ENCODE measurements around the gene AGBL2. TPM values are rescaled to one million over a fixed set of nuclear protein-coding genes. Genes with fewer than 3 reads are reported as not detected.
"Not testable (repeated sequence)": the region's sequence is repeated elsewhere in the genome, so short reads cannot be mapped to it uniquely, and the experiment has no call there.

The AGBL2 gene
- total RNA-seq, 1 donor from 2014 or later, result 2.1 TPM

DNA sequence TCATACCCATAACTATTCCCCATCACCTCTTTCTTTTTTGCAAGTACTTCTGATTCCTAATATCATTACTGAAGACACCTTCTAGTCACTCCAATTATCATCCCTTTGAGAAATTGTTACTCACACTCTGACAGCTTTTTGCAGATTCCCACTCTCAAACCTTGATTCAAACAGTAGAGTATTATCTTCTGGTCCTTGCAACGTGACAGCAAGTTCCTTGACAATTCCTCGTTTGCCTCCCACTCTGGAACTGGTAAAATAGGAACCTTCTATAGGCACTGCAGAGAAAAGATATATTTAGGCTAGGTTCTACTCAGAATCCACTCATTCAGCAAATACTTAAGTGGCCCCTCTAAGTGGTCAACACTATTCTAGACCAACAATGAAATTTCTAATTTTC, 23.2 kb downstream of the AGBL2 start:
- no peak for DNase-seq (ENCODE audit: low read depth)

- DNase-seq (ENCODE audit: low read depth), result no peak
Observed at GRCh38 chr11:47689480-47689879, 25.7 kb downstream of the AGBL2 start.

DNA sequence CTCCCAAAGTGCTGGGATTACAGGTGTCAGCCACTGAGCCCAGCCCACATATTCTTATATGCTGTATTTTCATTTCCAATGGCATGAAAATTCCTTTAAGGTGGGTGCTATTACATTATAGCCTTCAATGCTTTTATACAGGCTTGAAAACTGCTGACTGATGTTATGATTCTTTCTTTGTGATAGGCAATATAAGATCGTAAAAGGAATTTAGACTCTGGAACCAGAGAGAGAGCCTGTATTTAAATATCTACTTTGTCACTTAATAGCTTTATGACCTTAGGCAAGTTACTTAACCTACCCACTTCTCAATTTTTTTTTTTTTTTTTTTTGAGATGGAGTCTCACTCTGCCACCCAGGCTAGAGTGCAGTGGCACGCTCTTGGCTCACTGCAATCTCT, 26.2 kb downstream of the AGBL2 start:
- no peak for DNase-seq (ENCODE audit: low read depth)

DNA sequence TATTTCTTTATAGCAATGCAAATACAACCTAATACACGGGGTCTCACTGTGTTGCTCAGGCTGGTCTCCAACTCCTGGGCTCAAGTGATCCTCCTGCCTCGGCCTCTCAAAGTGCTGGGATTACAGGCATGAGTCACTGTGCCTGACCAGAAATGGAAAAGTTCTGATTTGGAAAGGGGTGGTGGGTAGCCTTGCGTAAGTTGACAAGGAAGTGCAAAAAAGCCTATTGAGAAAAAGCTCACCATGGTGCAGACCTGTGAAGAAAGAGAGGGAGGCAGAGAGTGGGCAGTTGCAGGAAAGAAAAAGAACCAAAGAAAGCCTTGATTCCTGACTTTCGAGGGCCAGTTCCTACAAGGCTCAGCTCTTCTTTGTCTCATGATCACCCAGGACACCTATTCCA, 27.1 kb downstream of the AGBL2 start:
- no peak for DNase-seq (ENCODE audit: low read depth)

GRCh38 chr11:47686704-47687103, 28.5 kb downstream of the AGBL2 start:
- DNase-seq (ENCODE audit: low read depth), result not testable (repeated sequence)

- DNase-seq (ENCODE audit: low read depth), result no peak
Observed at GRCh38 chr11:47686151-47686550, 29.0 kb downstream of the AGBL2 start.

- DNase-seq (ENCODE audit: low read depth), result no peak
Observed at GRCh38 chr11:47675851-47676250, 39.3 kb downstream of the AGBL2 start.

DNA sequence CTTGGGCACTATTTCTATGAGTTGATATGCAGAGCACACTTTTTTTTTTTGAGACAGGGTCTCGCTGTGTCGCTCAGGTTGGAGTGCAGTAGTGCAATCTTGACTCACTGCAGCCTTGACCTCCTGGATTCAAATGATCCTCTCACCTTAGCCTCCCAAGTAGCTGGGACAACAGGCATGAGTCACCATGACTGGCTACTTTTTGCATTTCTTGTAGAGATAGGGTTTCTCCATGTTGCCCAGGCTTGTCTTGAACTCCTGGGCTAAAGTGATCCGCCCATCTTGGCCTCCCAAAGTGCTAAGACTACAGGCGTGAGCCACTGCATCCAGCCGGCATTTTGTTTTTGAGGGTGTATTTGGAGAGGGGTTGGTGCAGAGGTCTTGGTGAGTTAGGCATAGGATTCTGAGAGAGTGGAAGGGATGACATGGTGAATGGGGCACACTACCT, 42.9 kb downstream of the AGBL2 start:
- no peak for DNase-seq (ENCODE audit: low read depth)

DNA sequence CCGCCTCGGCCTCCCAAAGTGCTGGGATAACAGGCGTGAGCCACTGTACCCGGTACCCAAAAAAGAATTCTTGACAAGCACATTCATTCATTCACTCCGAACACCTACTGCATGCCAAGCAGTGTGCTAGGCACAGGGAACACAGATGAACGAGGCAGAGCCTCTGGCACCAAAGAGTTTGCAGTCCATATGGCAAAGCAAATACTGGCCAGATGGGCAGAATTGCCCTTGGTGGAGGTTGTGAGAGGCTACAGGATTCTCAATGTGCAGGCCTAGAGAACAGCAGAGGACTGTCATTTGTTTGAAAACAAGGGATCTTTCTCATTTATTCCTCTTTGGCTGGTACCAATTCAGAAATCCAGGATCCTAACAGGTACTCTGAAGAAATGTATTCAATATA, 45.3 kb downstream of the AGBL2 start:
- no peak for DNase-seq (ENCODE audit: low read depth)

GRCh38 chr11:47668665-47669064, 46.5 kb downstream of the AGBL2 start:
- no peak for DNase-seq (ENCODE audit: low read depth)

GRCh38 chr11:47667555-47667954, 47.6 kb downstream of the AGBL2 start:
- DNase-seq (ENCODE audit: low read depth), result no peak

DNA sequence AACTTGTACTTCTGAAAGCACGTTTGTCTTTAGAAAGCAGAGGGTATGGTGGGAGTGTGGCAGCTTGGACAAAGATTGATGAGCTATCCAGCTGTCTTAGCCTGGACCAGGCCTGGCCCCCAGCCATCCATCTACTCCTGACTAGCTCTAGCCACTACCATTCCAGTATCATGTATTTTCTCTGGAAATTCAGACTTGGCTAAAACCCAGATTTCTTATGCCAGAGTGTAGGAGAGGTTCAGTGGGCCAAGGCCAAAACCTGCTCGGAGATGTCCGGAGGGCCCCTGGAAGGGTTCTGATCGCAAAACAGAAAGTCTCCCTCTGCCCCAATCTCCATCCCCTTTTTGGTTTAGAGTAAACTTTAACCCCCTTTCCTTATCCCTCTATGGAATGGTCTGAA, 48.0 kb downstream of the AGBL2 start:
- DNase-seq (ENCODE audit: low read depth), result no peak

GRCh38 chr11:47664936-47665335, 50.2 kb downstream of the AGBL2 start:
- peak; percentile 34 for DNase-seq (ENCODE audit: low read depth)

- DNase-seq (ENCODE audit: low read depth), result no peak
Observed at GRCh38 chr11:47661245-47661644, 53.9 kb downstream of the AGBL2 start.

- no peak for DNase-seq (ENCODE audit: low read depth)
Observed at GRCh38 chr11:47659276-47659675, 55.9 kb downstream of the AGBL2 start.

GRCh38 chr11:47656260-47656885, 58.8 kb downstream of the AGBL2 start:
- no peak for DNase-seq (ENCODE audit: low read depth)

DNA sequence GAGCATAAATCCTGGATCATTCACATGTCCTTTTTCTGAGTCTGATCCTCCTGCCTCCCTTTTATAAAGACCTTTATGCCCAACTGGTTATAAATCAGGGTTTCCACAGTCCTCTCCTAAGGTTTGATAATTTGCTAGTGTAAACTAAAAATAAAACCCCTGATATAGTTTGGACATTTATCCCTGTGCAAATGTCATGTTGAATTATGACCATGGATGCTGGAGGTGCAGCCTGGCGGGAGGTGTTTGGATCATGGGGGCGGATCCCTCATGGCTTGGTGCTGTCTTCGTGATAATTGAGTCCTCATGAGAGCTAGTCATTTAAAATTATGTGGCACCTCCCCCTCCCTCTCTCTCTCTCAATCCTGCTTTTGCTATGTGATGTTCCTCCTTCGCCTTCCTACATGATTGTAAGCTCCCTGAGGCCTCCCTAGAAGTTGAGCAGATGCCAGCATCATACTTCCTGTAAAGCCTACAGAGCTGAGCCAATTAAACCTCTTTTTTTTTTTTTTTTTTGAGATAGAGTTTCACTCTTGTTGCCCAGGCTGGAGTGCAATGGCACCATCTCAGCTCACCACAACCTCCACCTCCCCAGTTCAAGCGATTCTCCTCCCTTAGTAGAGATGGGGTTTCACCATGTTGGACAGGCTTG, 63.2 kb downstream of the AGBL2 start:
- DNase-seq (ENCODE audit: low read depth), result no peak

DNA sequence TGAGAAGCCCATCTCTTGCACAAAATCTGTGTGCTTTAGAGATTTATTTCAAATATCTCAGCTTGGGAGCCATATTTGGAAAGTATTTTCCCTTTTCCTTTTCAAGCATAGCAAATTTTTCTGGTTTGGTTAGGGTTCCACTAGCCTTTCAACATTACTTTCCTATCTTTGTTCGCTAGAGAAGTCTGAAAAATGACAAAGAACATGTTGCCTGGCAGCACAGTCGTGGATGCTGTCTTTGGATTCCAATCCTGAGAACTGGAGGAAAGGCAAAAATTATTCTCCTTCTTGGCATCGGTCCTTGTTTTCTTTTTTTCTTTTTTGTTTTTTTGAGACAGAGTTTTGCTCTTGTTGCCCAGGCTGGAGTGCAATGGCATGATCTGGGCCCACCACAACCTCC, 65.9 kb downstream of the AGBL2 start:
- no peak for DNase-seq (ENCODE audit: low read depth)

GRCh38 chr11:47646019-47646418, 69.2 kb downstream of the AGBL2 start:
- no peak for DNase-seq (ENCODE audit: low read depth)

- DNase-seq (ENCODE audit: low read depth), result no peak
Observed at GRCh38 chr11:47645500-47645899, 69.7 kb downstream of the AGBL2 start.

GRCh38 chr11:47642099-47642855, 72.9 kb downstream of the AGBL2 start, which contains the start of gene MTCH2:
Gene MTCH2, minus strand, starts transcription at chr11:47642559. Its CDS starts 94 bp downstream, at chr11:47642465.
- peak; percentile 93 for DNase-seq (ENCODE audit: low read depth)

DNA sequence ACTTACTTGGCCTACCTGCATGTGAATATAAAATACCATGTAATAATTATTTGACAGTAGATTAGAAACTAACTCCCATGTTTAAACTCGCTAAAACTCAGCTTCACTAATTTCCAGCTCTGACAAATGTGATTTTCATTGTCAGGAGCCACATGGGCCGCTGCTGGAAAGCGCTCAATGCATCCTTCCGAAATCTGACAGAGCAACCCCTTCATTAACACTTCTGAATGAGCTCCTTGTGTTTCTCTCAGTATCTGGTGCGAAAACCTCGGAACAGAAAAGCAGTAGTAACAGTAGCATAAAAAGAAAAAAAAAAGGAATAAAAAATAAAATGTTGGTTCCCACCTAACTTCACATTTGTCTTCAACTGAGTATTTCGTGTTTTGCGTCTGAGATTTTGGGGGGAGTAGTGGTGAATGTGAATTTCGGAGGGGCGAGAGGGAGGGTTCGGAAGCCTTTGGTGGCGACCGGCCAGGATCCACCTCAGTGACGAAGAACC, 73.5 kb downstream of the AGBL2 start:
- DNase-seq (ENCODE audit: low read depth), result no peak

- not testable (repeated sequence) for DNase-seq (ENCODE audit: low read depth)
Observed at GRCh38 chr11:47640506-47640905, 74.7 kb downstream of the AGBL2 start.

All from renal cortical epithelial cell (primary cell).